ENCODE results near the gene FAM222A. TPM values are rescaled to one million over a fixed set of nuclear protein-coding genes. Genes with fewer than 3 reads are reported as not detected.

The FAM222A gene
- total and polyA plus RNA-seq, 9 donors, result 4.7 to 9.3 (median 5.9) TPM

DNA sequence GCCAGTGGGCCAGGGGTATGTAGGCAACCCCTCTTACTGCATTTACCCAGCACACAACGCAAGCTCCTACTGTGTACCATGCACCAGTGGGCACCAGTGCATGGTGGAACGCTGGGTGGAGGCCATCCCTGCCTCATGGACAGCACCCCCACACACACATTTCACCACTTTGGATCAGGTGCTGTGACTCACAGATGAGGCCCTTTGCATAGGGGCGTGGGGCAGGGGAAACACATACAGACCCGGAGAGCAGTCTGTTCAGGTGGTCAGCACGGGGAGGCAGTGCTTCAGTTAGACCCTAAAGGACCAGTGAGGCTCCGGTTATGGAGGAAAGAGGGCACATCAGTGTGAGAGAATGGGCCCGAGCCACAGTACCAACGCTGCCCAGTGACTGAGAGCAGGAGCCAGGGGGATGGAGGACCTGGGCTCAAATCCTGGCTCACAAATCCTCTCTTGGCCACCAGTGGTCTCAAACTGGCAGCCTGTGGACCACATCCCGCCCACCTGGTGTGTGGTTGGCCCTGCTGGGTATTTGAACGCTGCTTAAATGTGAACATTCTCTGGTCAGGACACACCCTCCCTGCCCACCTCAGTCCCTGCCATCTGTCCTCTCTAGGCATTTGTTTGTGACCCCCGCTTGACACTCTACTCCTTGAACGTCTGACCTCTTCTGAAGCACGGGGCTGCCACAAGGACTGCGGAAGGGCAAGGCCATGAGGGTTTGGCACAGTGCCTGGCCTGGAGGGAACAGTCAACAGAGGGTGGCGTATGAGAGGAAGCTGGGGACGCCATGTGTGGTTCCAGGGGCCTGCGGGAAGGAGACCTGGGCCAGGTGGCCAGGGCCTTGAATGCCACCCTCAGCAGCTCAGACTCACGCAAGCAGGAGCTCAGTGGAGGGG is 46.7 kb downstream of the FAM222A start:
- H3K4me3 ChIP-seq (ENCODE audit: low read length), result no peak overlapping the region
- H3K9me3 ChIP-seq (replicated peaks; ENCODE audit: control insufficient read depth, low read depth, low read length), result peaks cover 14% of the 10 kb centered on the region
- 74% methylated on average over 13 of the region's 18 CpGs for WGBS (ENCODE audit: insufficient coverage)
- H3K4me1 ChIP-seq (ENCODE audit: control insufficient read depth, insufficient read depth, low read length), result peaks cover 20% of the 10 kb centered on the region
- peak; percentile 16 for DNase-seq
- no peaks in the 10 kb centered on the region for H3K36me3 ChIP-seq (ENCODE audit: control insufficient read depth, insufficient read depth, low read length)
- no peak overlapping the region for H3K27ac ChIP-seq (ENCODE audit: low read length)
- H3K27me3 ChIP-seq (ENCODE audit: control insufficient read depth, insufficient read depth, low read length), result no peaks in the 10 kb centered on the region

DNA sequence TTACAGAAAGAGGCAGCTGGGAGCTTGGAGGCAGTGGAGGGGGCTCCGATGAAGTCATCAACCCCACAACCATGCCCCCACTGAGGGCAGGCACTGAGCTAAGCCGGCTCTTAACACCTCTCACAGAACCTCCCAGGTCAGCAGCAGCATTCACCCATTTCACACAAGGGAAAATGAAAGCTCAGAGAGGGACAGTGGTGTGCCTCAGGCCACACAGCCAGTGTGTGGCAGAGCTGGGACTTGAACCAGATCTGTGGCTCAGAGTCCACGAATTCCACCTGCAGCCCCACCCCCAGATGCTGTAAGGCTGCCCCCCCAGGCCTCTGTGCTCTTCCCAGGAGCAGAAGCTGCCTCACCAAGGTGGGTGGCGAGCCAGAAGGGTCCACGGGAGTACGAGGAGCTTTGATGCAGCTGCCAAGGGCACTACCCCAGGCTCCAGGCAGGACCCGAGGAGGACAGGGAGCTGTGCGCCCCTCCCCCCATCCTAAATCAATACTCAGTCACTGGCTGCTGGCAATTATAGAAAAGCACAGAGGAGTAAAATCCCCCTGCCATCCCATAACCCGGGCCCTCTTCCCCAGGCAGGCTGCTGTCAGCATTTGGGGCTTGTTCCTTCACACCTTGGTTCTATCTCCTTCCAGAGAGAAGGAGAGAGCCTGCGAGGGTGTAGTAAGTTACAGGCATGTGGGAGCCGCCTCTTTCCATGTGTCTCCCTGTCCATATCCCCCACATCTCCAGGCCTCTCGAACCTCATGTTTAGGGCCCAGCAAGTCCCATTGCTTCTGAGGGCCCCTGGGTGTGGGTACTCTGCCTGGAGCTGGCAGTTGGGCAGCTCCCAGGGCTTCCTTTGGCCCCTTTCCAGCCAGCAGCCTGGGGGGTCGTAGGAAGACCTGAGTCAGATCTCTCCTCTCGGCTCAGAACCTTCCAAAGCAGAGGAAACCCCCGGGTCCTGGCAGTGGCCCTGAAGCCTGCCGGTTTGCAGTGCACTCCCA is 47.6 kb downstream of the FAM222A start:
- WGBS (ENCODE audit: insufficient coverage), result 64% methylated on average over 7 of the region's 16 CpGs
- Histone ChIP-seq H3K27ac (ENCODE audit: low read length) (no peak overlapping the region), H3K9me3 (replicated peaks; ENCODE audit: control insufficient read depth, low read depth, low read length) (peaks cover 12% of the 10 kb centered on the region), H3K36me3 (ENCODE audit: control insufficient read depth, insufficient read depth, low read length) (no peaks in the 10 kb centered on the region), H3K27me3 (ENCODE audit: control insufficient read depth, insufficient read depth, low read length) (no peaks in the 10 kb centered on the region), H3K4me3 (ENCODE audit: low read length) (no peak overlapping the region), H3K4me1 (ENCODE audit: control insufficient read depth, insufficient read depth, low read length) (peaks cover 20% of the 10 kb centered on the region)
- no peak for DNase-seq

DNA sequence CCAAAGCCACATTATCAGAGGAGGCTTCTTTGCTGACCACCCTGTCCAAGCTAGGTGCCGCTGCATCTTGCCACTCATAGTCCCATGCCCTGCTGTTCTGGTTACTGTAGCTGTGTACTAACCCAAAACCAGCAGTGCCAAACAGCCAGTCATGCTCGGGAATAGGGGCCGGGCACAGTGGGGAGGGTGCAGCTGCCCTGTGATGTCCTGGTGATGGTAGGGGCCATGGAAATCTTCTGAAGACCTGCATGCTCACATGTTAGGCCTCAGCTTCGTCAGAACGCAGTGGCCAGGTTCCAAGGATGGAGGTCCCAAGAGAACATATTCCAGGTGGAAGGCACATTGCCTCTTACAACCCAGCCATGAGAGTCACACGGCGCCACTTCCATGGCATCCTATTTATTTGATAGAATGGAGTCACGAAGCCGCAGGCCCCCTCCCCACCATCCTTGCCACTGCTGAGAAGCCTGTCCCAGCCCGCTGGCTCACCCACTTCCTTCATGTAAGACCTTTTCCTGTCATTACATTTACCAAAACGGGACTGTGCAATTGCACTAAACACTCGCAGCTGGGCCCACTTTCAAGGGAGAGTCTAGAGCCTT is 48.5 kb downstream of the FAM222A start:
- H3K4me1 ChIP-seq (ENCODE audit: control insufficient read depth, insufficient read depth, low read length), result peaks cover 20% of the 10 kb centered on the region
- H3K27ac ChIP-seq (ENCODE audit: low read length), result no peak overlapping the region
- no peak for DNase-seq
- no peaks in the 10 kb centered on the region for H3K27me3 ChIP-seq (ENCODE audit: control insufficient read depth, insufficient read depth, low read length)
- peaks cover 8% of the 10 kb centered on the region for H3K9me3 ChIP-seq (replicated peaks; ENCODE audit: control insufficient read depth, low read depth, low read length)
- no peak overlapping the region for H3K4me3 ChIP-seq (ENCODE audit: low read length)
- H3K36me3 ChIP-seq (ENCODE audit: control insufficient read depth, insufficient read depth, low read length), result no peaks in the 10 kb centered on the region
- 78% methylated on average over 10 of the region's 12 CpGs for WGBS (ENCODE audit: insufficient coverage)

DNA sequence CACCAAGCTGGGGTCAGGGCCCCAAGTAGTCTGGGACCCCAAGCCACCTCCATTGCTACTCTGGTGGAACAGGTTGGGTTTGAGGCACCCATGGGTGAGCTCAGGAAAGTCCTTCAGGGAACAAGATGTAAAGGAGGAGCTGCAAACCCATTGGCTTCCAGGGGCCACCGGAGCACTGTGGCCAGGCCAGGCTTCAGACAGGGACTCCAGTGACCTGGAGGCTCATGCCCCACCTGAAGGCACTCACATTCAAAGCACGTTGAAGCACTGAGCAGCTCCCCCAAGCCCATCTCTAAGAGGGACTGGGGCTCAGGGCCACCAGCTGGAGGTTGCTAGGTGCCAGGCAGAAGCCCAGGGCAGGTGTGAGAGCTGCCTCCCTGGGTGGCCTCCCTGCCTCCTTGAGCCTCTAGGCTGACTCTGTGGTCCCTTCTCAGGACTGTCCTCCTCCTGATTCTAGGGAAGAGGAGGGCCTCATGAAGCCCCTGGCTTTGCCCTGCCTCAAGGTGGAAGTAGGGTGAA is 49.1 kb downstream of the FAM222A start:
- WGBS (ENCODE audit: insufficient coverage), result 75% methylated on average over 2 of the region's 2 CpGs

DNA sequence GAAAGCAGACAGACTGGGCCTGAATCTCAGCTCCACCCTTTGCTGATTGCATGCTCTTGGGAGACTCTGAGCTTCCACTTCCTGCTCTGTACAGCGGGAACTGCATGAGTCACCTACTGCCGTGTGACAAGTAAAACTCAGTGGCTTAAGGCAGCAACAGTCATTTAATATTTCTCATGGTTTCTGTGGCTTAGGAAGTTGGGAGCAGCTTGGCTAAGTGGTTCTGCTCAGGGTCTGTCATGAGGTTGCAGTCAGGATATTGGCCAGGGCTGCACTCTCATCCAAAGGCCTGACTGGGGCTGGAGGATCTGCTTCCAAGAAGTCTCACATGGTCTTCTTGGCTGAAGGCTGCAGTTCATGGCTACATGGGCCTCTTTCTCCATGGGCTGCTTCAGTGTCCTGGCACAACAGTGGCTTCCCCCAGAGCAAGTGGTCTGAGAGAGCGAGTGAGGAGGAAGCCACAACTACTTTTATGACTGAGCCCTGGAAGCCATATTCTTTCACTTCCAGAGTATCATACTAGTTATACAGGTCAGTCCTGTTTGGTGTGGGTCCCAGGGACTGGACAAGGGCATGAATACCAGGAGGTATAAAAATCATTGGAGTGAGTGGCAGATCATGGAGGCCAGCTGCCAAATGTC is 49.7 kb downstream of the FAM222A start:
- Histone ChIP-seq H3K27me3 (ENCODE audit: control insufficient read depth, insufficient read depth, low read length) (no peaks in the 10 kb centered on the region), H3K36me3 (ENCODE audit: control insufficient read depth, insufficient read depth, low read length) (no peaks in the 10 kb centered on the region), H3K27ac (ENCODE audit: low read length) (no peak overlapping the region), H3K9me3 (replicated peaks; ENCODE audit: control insufficient read depth, low read depth, low read length) (peaks cover 8% of the 10 kb centered on the region), H3K4me3 (ENCODE audit: low read length) (no peak overlapping the region), H3K4me1 (ENCODE audit: control insufficient read depth, insufficient read depth, low read length) (peaks cover 20% of the 10 kb centered on the region)
- no peak for DNase-seq
- 85% methylated on average over 2 of the region's 3 CpGs for WGBS (ENCODE audit: insufficient coverage)

More for the DNA sequence above, 49.1 kb downstream of the FAM222A start:
- Histone ChIP-seq H3K27me3 (ENCODE audit: control insufficient read depth, insufficient read depth, low read length) (no peaks in the 10 kb centered on the region), H3K9me3 (replicated peaks; ENCODE audit: control insufficient read depth, low read depth, low read length) (peaks cover 8% of the 10 kb centered on the region), H3K4me3 (ENCODE audit: low read length) (no peak overlapping the region), H3K4me1 (ENCODE audit: control insufficient read depth, insufficient read depth, low read length) (peaks cover 20% of the 10 kb centered on the region), H3K36me3 (ENCODE audit: control insufficient read depth, insufficient read depth, low read length) (no peaks in the 10 kb centered on the region), H3K27ac (ENCODE audit: low read length) (no peak overlapping the region)
- no peak for DNase-seq

DNA sequence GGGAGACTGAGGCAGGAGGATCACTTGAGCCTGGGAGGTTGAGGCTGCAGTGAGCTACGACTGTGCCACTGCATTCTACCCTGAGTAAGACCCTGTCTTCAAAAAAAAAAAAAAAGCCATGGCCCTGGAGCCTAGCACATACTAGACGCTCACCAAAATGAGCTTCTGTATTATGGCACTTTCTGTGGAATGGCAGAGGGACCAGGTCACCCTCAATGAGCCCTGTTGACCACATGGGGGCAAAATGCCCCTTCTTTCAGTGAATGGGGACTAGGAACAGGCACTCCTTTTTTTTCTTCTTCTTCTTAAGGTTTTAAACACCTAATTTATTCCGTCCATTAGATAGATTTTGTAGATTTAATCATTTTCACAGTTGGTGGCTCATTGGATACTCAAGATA is 50.5 kb downstream of the FAM222A start:
- H3K9me3 ChIP-seq (replicated peaks; ENCODE audit: control insufficient read depth, low read depth, low read length), result peaks cover 8% of the 10 kb centered on the region
- no peaks in the 10 kb centered on the region for H3K27me3 ChIP-seq (ENCODE audit: control insufficient read depth, insufficient read depth, low read length)
- DNase-seq, result no peak
- H3K27ac ChIP-seq (ENCODE audit: low read length), result no peak overlapping the region
- no peak overlapping the region for H3K4me3 ChIP-seq (ENCODE audit: low read length)
- no peaks in the 10 kb centered on the region for H3K36me3 ChIP-seq (ENCODE audit: control insufficient read depth, insufficient read depth, low read length)
- H3K4me1 ChIP-seq (ENCODE audit: control insufficient read depth, insufficient read depth, low read length), result peaks cover 17% of the 10 kb centered on the region
- no CpG with 5 or more reads among the region's 3 CpGs for WGBS (ENCODE audit: insufficient coverage)

DNA sequence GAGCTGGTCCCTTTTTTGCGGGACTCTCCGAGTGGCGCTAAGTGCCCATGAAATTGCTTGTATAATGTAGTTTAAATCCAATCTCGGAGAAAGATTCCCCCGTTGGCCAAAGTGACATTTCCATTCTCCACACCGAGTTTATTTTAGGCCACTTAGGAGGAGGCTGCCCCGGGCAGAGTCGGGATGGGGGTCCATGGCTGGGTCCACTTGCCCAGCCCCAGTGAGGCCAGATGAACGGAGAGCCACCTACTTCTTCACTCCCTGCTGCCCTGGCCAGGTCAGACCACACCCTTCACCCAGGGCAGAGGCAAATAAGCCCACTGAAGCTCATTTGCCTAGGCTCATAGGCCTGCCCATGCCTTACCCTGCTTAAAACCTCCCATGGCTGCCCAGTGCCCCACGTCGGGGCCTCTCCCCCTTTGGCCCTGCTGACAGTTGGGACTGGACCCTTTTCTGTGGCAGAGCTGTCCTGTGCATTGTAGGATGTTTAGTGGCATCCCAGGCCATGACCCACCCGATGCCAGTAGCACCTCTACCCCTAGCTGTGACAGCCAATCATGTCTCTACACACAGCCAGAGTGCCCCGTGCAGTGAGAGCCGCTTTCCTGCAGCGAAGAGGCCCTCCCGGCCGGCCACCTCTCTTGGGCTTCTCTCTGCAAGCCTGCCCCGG is 51.3 kb downstream of the FAM222A start:
- H3K4me1 ChIP-seq (ENCODE audit: control insufficient read depth, insufficient read depth, low read length), result peaks cover 9% of the 10 kb centered on the region
- no peak overlapping the region for H3K27ac ChIP-seq (ENCODE audit: low read length)
- no peaks in the 10 kb centered on the region for H3K36me3 ChIP-seq (ENCODE audit: control insufficient read depth, insufficient read depth, low read length)
- WGBS (ENCODE audit: insufficient coverage), result 63% methylated on average over 12 of the region's 18 CpGs
- no peak for DNase-seq
- H3K27me3 ChIP-seq (ENCODE audit: control insufficient read depth, insufficient read depth, low read length), result no peaks in the 10 kb centered on the region
- peaks cover 8% of the 10 kb centered on the region for H3K9me3 ChIP-seq (replicated peaks; ENCODE audit: control insufficient read depth, low read depth, low read length)
- no peak overlapping the region for H3K4me3 ChIP-seq (ENCODE audit: low read length)

DNA sequence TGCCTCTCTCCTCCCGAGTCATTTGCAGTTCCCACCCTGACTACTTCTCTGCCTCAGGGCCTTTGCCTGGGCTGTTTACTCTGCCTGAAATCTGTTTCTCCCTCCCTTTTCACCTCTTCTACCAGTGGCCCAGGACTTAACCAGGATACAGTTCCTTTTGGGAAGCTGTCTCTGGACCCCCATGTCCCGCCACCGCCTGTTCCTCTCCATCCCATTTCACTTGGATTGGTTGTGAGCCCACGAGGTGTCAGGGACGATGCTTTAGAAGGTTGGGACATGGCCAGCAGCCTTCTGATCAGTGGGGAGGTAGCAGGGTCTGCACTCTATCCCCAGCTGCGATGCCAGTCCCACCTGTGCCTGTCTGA is 51.8 kb downstream of the FAM222A start:
- WGBS (ENCODE audit: insufficient coverage), result 82% methylated on average over 3 of the region's 6 CpGs

DNA sequence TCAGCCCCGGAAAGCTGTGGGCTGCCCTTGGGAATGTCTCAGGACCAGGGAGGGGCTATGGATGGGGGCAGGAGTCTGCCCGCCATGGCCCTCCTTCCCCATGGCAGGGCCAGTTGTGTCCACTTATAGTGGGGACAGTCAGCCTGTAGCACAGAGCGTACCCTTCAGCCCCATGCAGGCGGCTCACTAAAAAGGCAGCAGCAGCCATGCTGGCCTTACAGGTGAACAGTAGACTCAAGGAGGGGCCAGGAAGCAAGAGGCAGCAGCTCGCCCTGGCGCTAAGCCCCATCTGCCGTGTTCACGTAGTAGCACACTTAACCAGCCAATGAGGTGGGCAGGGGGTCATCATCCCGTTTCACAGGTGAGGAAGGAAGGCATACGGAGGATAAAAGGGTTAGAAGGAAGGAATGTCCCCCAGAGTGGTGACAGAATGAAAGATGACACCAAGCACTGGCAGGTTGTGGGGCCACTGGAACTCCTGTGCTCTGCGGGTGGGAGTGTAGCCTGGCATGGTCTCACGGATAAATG is 52.7 kb downstream of the FAM222A start:
- Histone ChIP-seq H3K4me1 (ENCODE audit: control insufficient read depth, insufficient read depth, low read length) (no peaks in the 10 kb centered on the region), H3K27ac (ENCODE audit: low read length) (no peak overlapping the region), H3K9me3 (replicated peaks; ENCODE audit: control insufficient read depth, low read depth, low read length) (peaks cover 8% of the 10 kb centered on the region), H3K27me3 (ENCODE audit: control insufficient read depth, insufficient read depth, low read length) (no peaks in the 10 kb centered on the region), H3K4me3 (ENCODE audit: low read length) (no peak overlapping the region), H3K36me3 (ENCODE audit: control insufficient read depth, insufficient read depth, low read length) (no peaks in the 10 kb centered on the region)
- no peak for DNase-seq
- 62% methylated on average over 11 of the region's 12 CpGs for WGBS (ENCODE audit: insufficient coverage)

More for the DNA sequence above, 51.8 kb downstream of the FAM222A start:
- DNase-seq, result no peak
- Histone ChIP-seq H3K27me3 (ENCODE audit: control insufficient read depth, insufficient read depth, low read length) (no peaks in the 10 kb centered on the region), H3K4me1 (ENCODE audit: control insufficient read depth, insufficient read depth, low read length) (peaks cover 5% of the 10 kb centered on the region), H3K27ac (ENCODE audit: low read length) (no peak overlapping the region), H3K36me3 (ENCODE audit: control insufficient read depth, insufficient read depth, low read length) (no peaks in the 10 kb centered on the region), H3K9me3 (replicated peaks; ENCODE audit: control insufficient read depth, low read depth, low read length) (peaks cover 8% of the 10 kb centered on the region), H3K4me3 (ENCODE audit: low read length) (no peak overlapping the region)
